BJ (cell line): Measurements from ENCODE around the gene MC1R. TPM values are rescaled to one million over a fixed set of nuclear protein-coding genes. Genes with fewer than 3 reads are reported as not detected.

Experiments
- CTCF ChIA-PET: fragments of 350-600 bp; formaldehyde crosslinking; extraction: SDS; loops from one replicate; lab custom pipeline; 2021; ENCODE audit warnings: antibody characterized with exemption, inconsistent platforms; lab: Yijun Ruan, JAX
- POLR2A ChIA-PET: fragments of 300-600 bp; sonication (Branson Sonifier 250); formaldehyde crosslinking; extraction: SDS; loops from one replicate; lab custom pipeline; 2021; ENCODE audit warnings: antibody characterized with exemption; lab: Charles Lee
- DNase-seq: peaks from one replicate; pipeline ENCODE4 v3.0.0-alpha.2; 2011; ENCODE audit warnings: low read depth
- H3K27me3 ChIP-seq: 2 replicates; pipeline ENCODE4 v1.6.0; 2011; ENCODE audit warnings: low read length; ENCODE audit not compliant: control insufficient read depth, insufficient read depth
- H3K36me3 ChIP-seq: 2 replicates; pipeline ENCODE4 v1.5.1; 2011; ENCODE audit warnings: low read length; ENCODE audit not compliant: control insufficient read depth, insufficient read depth
- H3K4me3 ChIP-seq: 2 replicates; pipeline ENCODE4 v1.5.1; 2011; ENCODE audit warnings: low read depth, mild to moderate bottlenecking, control low read depth, low read length
- CTCF ChIP-seq: IDR thresholded peaks from 2 replicates; pipeline ENCODE4 v1.5.1; 2011; ENCODE audit warnings: low read depth, mild to moderate bottlenecking, control low read depth, inconsistent platforms, low read length, moderate library complexity; ENCODE audit not compliant: insufficient read depth
- polyA plus RNA-seq: library from polyadenylated mRNA; depleted of rRNA; stranded (reverse); fragments of >200 nt; gene quantifications from 2 replicates; pipeline ENCODE4 v1.2.3, GENCODE V29; 2011

The MC1R gene
- polyA plus RNA-seq, 1 experiment = 7.2 TPM

- H3K36me3 ChIP-seq = peaks cover 16% of the 10 kb centered on the region
- DNase-seq = no peak
- no peak overlapping the region for H3K4me3 ChIP-seq
- POLR2A ChIA-PET = no interaction called here
- H3K27me3 ChIP-seq = no peaks in the 10 kb centered on the region
- CTCF ChIA-PET = interaction anchor here (1.2 kb wide), 1 partner anchor 10 kb away, joined by 3 read pairs; no protein-coding TSS in a partner anchor
- TF ChIP-seq CTCF = no peak
These were observed 19.7 kb downstream of the MC1R start for GRCh38 chr16:89938175-89938885.

GRCh38 chr16:89944773-89945172, 26.1 kb downstream of the MC1R start:
- CTCF ChIA-PET = no interaction called here
- H3K27me3 ChIP-seq = no peaks in the 10 kb centered on the region; the same call in 1 of the 2 replicates
- POLR2A ChIA-PET = no interaction called here
- no peak for DNase-seq
- H3K36me3 ChIP-seq = no peaks in the 10 kb centered on the region
- TF ChIP-seq CTCF = no peak
- no peak overlapping the region for H3K4me3 ChIP-seq

GRCh38 chr16:89945654-89946053, 27.0 kb downstream of the MC1R start:
- H3K4me3 ChIP-seq = no peak overlapping the region
- DNase-seq = no peak
- H3K27me3 ChIP-seq = no peaks in the 10 kb centered on the region; the same call in 1 of the 2 replicates
- ChIA-PET POLR2A (no interaction called here), CTCF (no interaction called here)
- no peaks in the 10 kb centered on the region for H3K36me3 ChIP-seq
- TF ChIP-seq CTCF = no peak

- no peak for DNase-seq
- H3K4me3 ChIP-seq = no peak overlapping the region
- CTCF ChIA-PET = no interaction called here
- no peaks in the 10 kb centered on the region; the same call in 1 of the 2 replicates for H3K27me3 ChIP-seq
- H3K36me3 ChIP-seq = no peaks in the 10 kb centered on the region
- POLR2A ChIA-PET = no interaction called here
- no peak for TF ChIP-seq CTCF
These were observed 27.9 kb downstream of the MC1R start for GRCh38 chr16:89946515-89946914.

- Histone ChIP-seq H3K4me3 (peak overlapping the region; percentile 74), H3K27me3 (no peaks in the 10 kb centered on the region; the same call in 1 of the 2 replicates), H3K36me3 (0 out of 2 replicates have a peak, but pooled peaks cover 1% of the 10 kb centered on the region)
- ChIA-PET CTCF (interaction anchor here (1.3 to 1.4 kb wide), 2 partner anchors 13 to 39 kb away, joined by 3 read pairs; no protein-coding TSS in a partner anchor), POLR2A (no interaction called here)
- no peak for DNase-seq
- TF ChIP-seq CTCF = no peak
These were observed 30.6 kb downstream of the MC1R start for GRCh38 chr16:89949121-89949742.
